Measurements from ENCODE around the gene KAT8.
"Not testable (repeated sequence)": the region's sequence is repeated elsewhere in the genome, so short reads cannot be mapped to it uniquely, and the experiment has no call there.

The KAT8 gene

GRCh38 chr16:31083081-31083480 lies 34.4 kb upstream of the KAT8 start:
- no peak overlapping the region for H3K4me3 ChIP-seq (ENCODE audit: low read depth, low read length)
- DNase-seq (ENCODE audit: low read depth) = no peak

- no peak for DNase-seq (ENCODE audit: low read depth)
- H3K4me3 ChIP-seq (ENCODE audit: low read depth, low read length) = no peak overlapping the region
These were observed 33.9 kb upstream of the KAT8 start for GRCh38 chr16:31083556-31083955.

GRCh38 chr16:31083981-31084380 lies 33.5 kb upstream of the KAT8 start:
- no peak overlapping the region for H3K4me3 ChIP-seq (ENCODE audit: low read depth, low read length)
- DNase-seq (ENCODE audit: low read depth) = no peak

GRCh38 chr16:31084584-31085302 lies 32.7 kb upstream of the KAT8 start:
- DNase-seq (ENCODE audit: low read depth) = no peak
- H3K4me3 ChIP-seq (ENCODE audit: low read depth, low read length) = no peak overlapping the region

GRCh38 chr16:31085411-31085810 lies 32.1 kb upstream of the KAT8 start:
- no peak overlapping the region for H3K4me3 ChIP-seq (ENCODE audit: low read depth, low read length)
- no peak for DNase-seq (ENCODE audit: low read depth)

GRCh38 chr16:31085873-31086628 lies 31.4 kb upstream of the KAT8 start:
- H3K4me3 ChIP-seq (ENCODE audit: low read depth, low read length) = no peak overlapping the region
- no peak for DNase-seq (ENCODE audit: low read depth)

GRCh38 chr16:31086629-31086906 lies 30.9 kb upstream of the KAT8 start:
- H3K4me3 ChIP-seq (ENCODE audit: low read depth, low read length) = no peak overlapping the region
- DNase-seq (ENCODE audit: low read depth) = no peak

GRCh38 chr16:31087481-31087880 lies 30.0 kb upstream of the KAT8 start:
- H3K4me3 ChIP-seq (ENCODE audit: low read depth, low read length) = no peak overlapping the region
- DNase-seq (ENCODE audit: low read depth) = no peak

GRCh38 chr16:31087971-31088370 lies 29.5 kb upstream of the KAT8 start:
- no peak overlapping the region for H3K4me3 ChIP-seq (ENCODE audit: low read depth, low read length)
- no peak for DNase-seq (ENCODE audit: low read depth)

- H3K4me3 ChIP-seq (ENCODE audit: low read depth, low read length) = no peak within 1 kb of the TSS
- no peak for DNase-seq (ENCODE audit: low read depth)
These were observed 28.8 kb upstream of the KAT8 start, which contains the start of gene PRSS53 for GRCh38 chr16:31088459-31089183. PRSS53 (minus strand) TSS chr16:31088943; CDS start chr16:31088809, 134 bp downstream.

- no peak overlapping the region for H3K4me3 ChIP-seq (ENCODE audit: low read depth, low read length)
- no peak for DNase-seq (ENCODE audit: low read depth)
These were observed 28.3 kb upstream of the KAT8 start for GRCh38 chr16:31089199-31089598.

GRCh38 chr16:31090540-31090939 lies 26.9 kb upstream of the KAT8 start:
- no peak for DNase-seq (ENCODE audit: low read depth)

GRCh38 chr16:31092330-31092729 lies 25.1 kb upstream of the KAT8 start:
- no peak for DNase-seq (ENCODE audit: low read depth)
- H3K4me3 ChIP-seq (ENCODE audit: low read depth, low read length) = no peak overlapping the region

More at GRCh38 chr16:31090540-31090939, 26.9 kb upstream of the KAT8 start:
- no peak overlapping the region for H3K4me3 ChIP-seq (ENCODE audit: low read depth, low read length)

GRCh38 chr16:31093132-31093703 lies 24.2 kb upstream of the KAT8 start:
- no peak for DNase-seq (ENCODE audit: low read depth)
- H3K4me3 ChIP-seq (ENCODE audit: low read depth, low read length) = peak overlapping the region; percentile 96

GRCh38 chr16:31094088-31094423 lies 23.4 kb upstream of the KAT8 start:
- H3K4me3 ChIP-seq (ENCODE audit: low read depth, low read length) = peak overlapping the region; percentile 96
- no peak for DNase-seq (ENCODE audit: low read depth)

- DNase-seq (ENCODE audit: low read depth) = peak; percentile 89
- peak within 1 kb of the TSS; percentile 96 for H3K4me3 ChIP-seq (ENCODE audit: low read depth, low read length)
These were observed 22.9 kb upstream of the KAT8 start, which contains the start of gene VKORC1 for GRCh38 chr16:31094424-31095120. VKORC1 (minus strand) TSS chr16:31094797; CDS start chr16:31094729, 68 bp downstream.

GRCh38 chr16:31099860-31100638 lies 17.4 kb upstream of the KAT8 start:
- no peak overlapping the region for H3K4me3 ChIP-seq (ENCODE audit: low read depth, low read length)
- peak; percentile 67 for DNase-seq (ENCODE audit: low read depth)

- not testable (repeated sequence) for H3K4me3 ChIP-seq (ENCODE audit: low read depth, low read length); DNase-seq (ENCODE audit: low read depth)
These were observed 16.4 kb upstream of the KAT8 start for GRCh38 chr16:31100876-31101641.
